Measurements from ENCODE around the gene GPR15.

GRCh38 chr3:98567666-98568270 lies 36.0 kb downstream of the GPR15 start:
- TF ChIP-seq TAF1 (IDR thresholded peaks at IDR 0.05; ENCODE audit: borderline replicate concordance, insufficient read depth, low read length), result no peak
- TF ChIP-seq REST (IDR thresholded peaks at IDR 0.05; ENCODE audit: insufficient read depth in 1 of 2, low read depth in 2 of 2, low read length in 2 of 2), result no peak
- TF ChIP-seq SIN3A (IDR thresholded peaks at IDR 0.05; ENCODE audit: borderline replicate concordance, insufficient read depth, low read length), result no peak
- no peak for TF ChIP-seq POLR2AphosphoS5 (IDR thresholded peaks at IDR 0.05; ENCODE audit: low read depth, low read length)

All from PFSK-1 (cell line).